ENCODE measurements around the gene OSBPL8. TPM values are rescaled to one million over a fixed set of nuclear protein-coding genes. Genes with fewer than 3 reads are reported as not detected.

The OSBPL8 gene
- total and polyA plus RNA-seq, 2 donors (not counting 1 experiment from before 2014, with no cell fraction given), result 89.6 to 240 TPM

DNA sequence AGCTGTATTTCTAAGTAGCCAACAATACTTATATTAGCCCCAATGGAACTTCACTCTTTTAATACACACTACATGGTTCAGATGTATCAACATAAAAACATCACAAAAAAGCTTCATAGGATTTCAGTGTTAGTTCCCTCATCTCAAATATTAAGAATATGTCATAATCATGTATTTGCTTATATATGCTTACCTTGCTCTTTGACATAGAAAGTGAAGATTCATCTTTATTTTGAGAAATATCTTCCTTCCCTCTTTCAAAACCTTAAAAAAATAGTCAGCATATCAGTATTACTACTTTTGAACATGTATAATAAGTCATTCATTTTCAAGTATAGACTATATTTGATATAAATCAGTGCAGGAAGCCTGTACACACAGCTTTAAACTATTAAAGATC lies 149.2 kb downstream of the OSBPL8 start:
- Histone ChIP-seq H3K4me2 (ENCODE audit: extremely low read depth, insufficient read depth, low read length) (no peak overlapping the region), H2AFZ (ENCODE audit: low read length) (no peak overlapping the region), H3K9ac (ENCODE audit: insufficient read depth, low read length) (no peak overlapping the region), H3K36me3 (ENCODE audit: control insufficient read depth, insufficient read depth, low read length) (no peaks in the 10 kb centered on the region), H3K4me3 (replicated peaks in 1 of 4; ENCODE audit: control extremely low read depth in 1 of 4, insufficient read depth in 1 of 4, low read depth in 3 of 4, low read length in 4 of 4) (no peak overlapping the region), H3K79me2 (ENCODE audit: control insufficient read depth, insufficient read depth, low read length) (no peaks in the 10 kb centered on the region), H3K9me3 (ENCODE audit: control insufficient read depth, insufficient read depth, low read depth, low read length) (no peaks in the 10 kb centered on the region), H4K20me1 (ENCODE audit: control insufficient read depth, extremely low read depth, insufficient read depth, low read length) (no peaks in the 10 kb centered on the region), H3K4me1 (ENCODE audit: control insufficient read depth, extremely low read depth, insufficient read depth, low read length) (no peaks in the 10 kb centered on the region), H3K27ac (ENCODE audit: insufficient read depth, low read length) (no peak overlapping the region), H3K27me3 (ENCODE audit: control insufficient read depth, insufficient read depth, low read length) (no peaks in the 10 kb centered on the region)
- no peak for DNase-seq (ENCODE audit: low read depth in 2 of 2)
- no peak for TF ChIP-seq EZH2 (IDR thresholded peaks at IDR 0.05; ENCODE audit: low read length, missing control alignments)
- TF ChIP-seq, protein P1, sequence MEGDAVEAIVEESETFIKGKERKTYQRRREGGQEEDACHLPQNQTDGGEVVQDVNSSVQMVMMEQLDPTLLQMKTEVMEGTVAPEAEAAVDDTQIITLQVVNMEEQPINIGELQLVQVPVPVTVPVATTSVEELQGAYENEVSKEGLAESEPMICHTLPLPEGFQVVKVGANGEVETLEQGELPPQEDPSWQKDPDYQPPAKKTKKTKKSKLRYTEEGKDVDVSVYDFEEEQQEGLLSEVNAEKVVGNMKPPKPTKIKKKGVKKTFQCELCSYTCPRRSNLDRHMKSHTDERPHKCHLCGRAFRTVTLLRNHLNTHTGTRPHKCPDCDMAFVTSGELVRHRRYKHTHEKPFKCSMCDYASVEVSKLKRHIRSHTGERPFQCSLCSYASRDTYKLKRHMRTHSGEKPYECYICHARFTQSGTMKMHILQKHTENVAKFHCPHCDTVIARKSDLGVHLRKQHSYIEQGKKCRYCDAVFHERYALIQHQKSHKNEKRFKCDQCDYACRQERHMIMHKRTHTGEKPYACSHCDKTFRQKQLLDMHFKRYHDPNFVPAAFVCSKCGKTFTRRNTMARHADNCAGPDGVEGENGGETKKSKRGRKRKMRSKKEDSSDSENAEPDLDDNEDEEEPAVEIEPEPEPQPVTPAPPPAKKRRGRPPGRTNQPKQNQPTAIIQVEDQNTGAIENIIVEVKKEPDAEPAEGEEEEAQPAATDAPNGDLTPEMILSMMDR (conservative IDR thresholded peaks at IDR 0.05 in 1 of 2, IDR thresholded peaks at IDR 0.05 in 1 of 2; ENCODE audit: low read depth in 1 of 2, low read length in 2 of 2), result no peak

DNA sequence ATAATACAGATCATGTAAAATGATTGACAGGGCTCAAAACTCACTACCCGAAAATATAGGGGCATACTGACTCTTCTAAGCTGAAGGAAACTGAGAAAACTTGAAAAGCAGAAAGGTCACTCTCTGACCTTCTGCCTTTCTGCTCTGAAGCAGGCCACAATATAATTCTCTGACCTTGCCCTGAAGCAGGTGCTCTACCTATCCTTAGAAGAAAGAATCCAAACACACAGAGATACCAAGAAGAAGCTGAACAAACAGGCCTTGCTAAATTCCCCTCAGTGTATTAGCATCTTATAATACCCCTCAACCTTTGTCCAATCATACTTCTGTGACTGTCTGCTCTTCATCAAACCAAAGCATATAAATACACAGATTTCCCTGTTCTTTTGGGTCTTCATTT lies 150.5 kb downstream of the OSBPL8 start:
- Histone ChIP-seq H3K36me3 (ENCODE audit: control insufficient read depth, insufficient read depth, low read length) (no peaks in the 10 kb centered on the region), H3K79me2 (ENCODE audit: control insufficient read depth, insufficient read depth, low read length) (no peaks in the 10 kb centered on the region), H2AFZ (ENCODE audit: low read length) (no peak overlapping the region), H3K9me3 (ENCODE audit: control insufficient read depth, insufficient read depth, low read depth, low read length) (no peaks in the 10 kb centered on the region), H3K4me2 (ENCODE audit: extremely low read depth, insufficient read depth, low read length) (no peak overlapping the region), H3K27me3 (ENCODE audit: control insufficient read depth, insufficient read depth, low read length) (no peaks in the 10 kb centered on the region), H3K27ac (ENCODE audit: insufficient read depth, low read length) (no peak overlapping the region), H3K9ac (ENCODE audit: insufficient read depth, low read length) (no peak overlapping the region), H4K20me1 (ENCODE audit: control insufficient read depth, extremely low read depth, insufficient read depth, low read length) (no peaks in the 10 kb centered on the region), H3K4me1 (ENCODE audit: control insufficient read depth, extremely low read depth, insufficient read depth, low read length) (no peaks in the 10 kb centered on the region), H3K4me3 (replicated peaks in 1 of 4; ENCODE audit: control extremely low read depth in 1 of 4, insufficient read depth in 1 of 4, low read depth in 3 of 4, low read length in 4 of 4) (no peak overlapping the region)
- DNase-seq (ENCODE audit: low read depth in 2 of 2), result no peak
- TF ChIP-seq EZH2 (IDR thresholded peaks at IDR 0.05; ENCODE audit: low read length, missing control alignments), result no peak

DNA sequence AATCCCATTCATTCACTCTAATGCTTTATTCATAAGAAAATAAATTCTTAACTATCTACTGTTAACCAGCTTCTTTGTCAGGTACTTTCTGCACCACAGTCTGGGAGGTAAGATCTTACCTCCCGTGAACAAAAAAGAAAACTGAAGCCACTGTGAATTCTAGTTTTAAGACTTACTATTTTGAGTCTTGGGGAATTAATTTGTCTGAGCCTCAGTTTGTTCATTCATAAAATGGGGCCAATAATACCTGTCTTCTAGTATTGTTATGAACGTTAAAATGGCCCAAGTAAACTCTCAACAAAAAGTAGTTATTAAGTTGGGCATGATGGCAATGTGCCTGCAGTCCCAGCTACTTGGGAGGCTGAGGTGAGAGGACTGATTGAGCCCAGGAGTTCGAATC lies 151.9 kb downstream of the OSBPL8 start:
- Histone ChIP-seq H3K79me2 (ENCODE audit: control insufficient read depth, insufficient read depth, low read length) (no peaks in the 10 kb centered on the region), H3K9ac (ENCODE audit: insufficient read depth, low read length) (no peak overlapping the region), H3K27ac (ENCODE audit: insufficient read depth, low read length) (no peak overlapping the region), H2AFZ (ENCODE audit: low read length) (no peak overlapping the region), H3K4me1 (ENCODE audit: control insufficient read depth, extremely low read depth, insufficient read depth, low read length) (no peaks in the 10 kb centered on the region), H4K20me1 (ENCODE audit: control insufficient read depth, extremely low read depth, insufficient read depth, low read length) (no peaks in the 10 kb centered on the region), H3K4me2 (ENCODE audit: extremely low read depth, insufficient read depth, low read length) (no peak overlapping the region), H3K9me3 (ENCODE audit: control insufficient read depth, insufficient read depth, low read depth, low read length) (no peaks in the 10 kb centered on the region), H3K4me3 (replicated peaks in 1 of 4; ENCODE audit: control extremely low read depth in 1 of 4, insufficient read depth in 1 of 4, low read depth in 3 of 4, low read length in 4 of 4) (no peak overlapping the region), H3K36me3 (ENCODE audit: control insufficient read depth, insufficient read depth, low read length) (no peaks in the 10 kb centered on the region), H3K27me3 (ENCODE audit: control insufficient read depth, insufficient read depth, low read length) (no peaks in the 10 kb centered on the region)
- TF ChIP-seq EZH2 (IDR thresholded peaks at IDR 0.05; ENCODE audit: low read length, missing control alignments), result no peak
- TF ChIP-seq, protein P1 (conservative IDR thresholded peaks at IDR 0.05 in 1 of 2, IDR thresholded peaks at IDR 0.05 in 1 of 2; ENCODE audit: low read depth in 1 of 2, low read length in 2 of 2), result no peak
- no peak for DNase-seq (ENCODE audit: low read depth in 2 of 2)
